IPS-20b (cell line): ENCODE measurements around the gene FBXW2.
"Not testable (repeated sequence)": the region's sequence is repeated elsewhere in the genome, so short reads cannot be mapped to it uniquely, and the experiment has no call there.

ENCODE experiments used
- H3K27ac ChIP-seq: one replicate; pipeline ENCODE4 v1.5.1; 2013; ENCODE audit warnings: low read length
- H3K27me3 ChIP-seq: 2 replicates; pipeline ENCODE4 v1.6.1; 2013; ENCODE audit warnings: mild to moderate bottlenecking, low read length, inconsistent platforms; ENCODE audit not compliant: insufficient read depth
- H3K36me3 ChIP-seq: 2 replicates; pipeline ENCODE4 v1.6.1; 2013; ENCODE audit warnings: low read depth, mild to moderate bottlenecking, inconsistent platforms, low read length, moderate library complexity; ENCODE audit not compliant: insufficient read depth
- H3K4me1 ChIP-seq: 2 replicates; pipeline ENCODE4 v1.6.1; 2013; ENCODE audit warnings: mild to moderate bottlenecking, control low read depth, inconsistent platforms, low read length, moderate library complexity; ENCODE audit not compliant: insufficient read depth
- H3K4me3 ChIP-seq: 2 replicates; pipeline ENCODE4 v1.5.1; 2013; ENCODE audit warnings: mild to moderate bottlenecking, low read length, inconsistent platforms
- H3K9ac ChIP-seq: 2 replicates; pipeline ENCODE4 v1.6.1; 2013; ENCODE audit warnings: low read depth, mild to moderate bottlenecking, inconsistent platforms, low read length, moderate library complexity
- H3K9me3 ChIP-seq: 2 replicates; pipeline ENCODE4 v1.6.1; 2013; ENCODE audit warnings: mild to moderate bottlenecking, low read depth, low read length, inconsistent platforms; ENCODE audit not compliant: insufficient read depth

Gene FBXW2

DNA sequence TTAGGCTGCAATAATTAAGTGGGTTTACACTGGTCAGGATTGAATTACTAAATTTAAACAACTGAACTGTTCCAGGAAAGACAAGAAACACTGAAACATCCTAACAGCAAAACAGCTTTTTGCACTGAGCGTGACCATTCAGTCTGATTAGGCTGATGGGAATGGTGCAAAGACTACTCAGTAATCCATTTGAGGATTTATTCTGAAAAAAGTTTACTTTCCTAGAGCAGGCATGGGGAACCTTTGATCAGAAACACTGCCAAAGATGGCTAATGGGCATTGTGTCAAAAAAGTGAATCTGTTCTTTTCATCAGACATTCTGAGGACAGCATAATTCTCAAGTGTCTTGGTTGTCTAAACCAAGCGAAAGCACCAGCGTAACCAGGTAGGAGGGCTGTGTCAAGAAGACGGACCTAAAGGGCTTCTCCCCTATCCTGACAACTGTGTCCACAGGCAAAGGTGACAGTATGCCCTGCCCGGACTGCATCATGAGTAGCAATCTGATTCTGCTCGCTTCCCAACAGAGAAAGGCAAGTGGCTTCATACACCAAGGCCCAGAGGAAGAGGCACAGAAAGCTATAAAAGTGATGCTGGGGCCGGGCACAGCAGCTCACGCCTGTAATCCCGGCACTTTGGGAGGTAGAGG lies 33.3 kb downstream of the FBXW2 start:
- H3K27ac ChIP-seq, result no peak overlapping the region
- peaks cover 70% of the 10 kb centered on the region for H3K36me3 ChIP-seq
- no peak overlapping the region for H3K9ac ChIP-seq
- no peaks in the 10 kb centered on the region for H3K4me1 ChIP-seq
- no peaks in the 10 kb centered on the region for H3K9me3 ChIP-seq
- no peaks in the 10 kb centered on the region for H3K27me3 ChIP-seq
- no peak overlapping the region for H3K4me3 ChIP-seq

DNA sequence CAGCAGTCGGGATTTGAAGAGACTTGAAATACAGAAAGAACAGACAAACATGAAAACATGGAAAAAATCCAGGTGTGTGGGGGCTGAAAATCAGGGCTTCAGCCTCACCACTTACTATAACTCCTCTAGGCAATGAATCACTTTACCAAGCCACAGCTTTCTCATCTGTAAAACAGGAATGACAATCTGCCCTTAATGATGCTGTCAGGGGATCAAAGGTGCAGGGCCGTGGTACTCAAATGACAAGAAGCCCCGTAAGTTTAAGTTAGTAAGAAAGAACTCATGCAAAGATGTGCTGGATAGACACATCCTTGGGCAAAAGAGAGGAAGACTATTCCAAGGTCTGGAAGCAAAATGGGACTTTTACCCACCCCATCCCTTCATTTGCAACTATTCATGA lies 34.7 kb downstream of the FBXW2 start:
- Histone ChIP-seq H3K27ac (no peak overlapping the region), H3K9me3 (no peaks in the 10 kb centered on the region), H3K4me1 (no peaks in the 10 kb centered on the region)

DNA sequence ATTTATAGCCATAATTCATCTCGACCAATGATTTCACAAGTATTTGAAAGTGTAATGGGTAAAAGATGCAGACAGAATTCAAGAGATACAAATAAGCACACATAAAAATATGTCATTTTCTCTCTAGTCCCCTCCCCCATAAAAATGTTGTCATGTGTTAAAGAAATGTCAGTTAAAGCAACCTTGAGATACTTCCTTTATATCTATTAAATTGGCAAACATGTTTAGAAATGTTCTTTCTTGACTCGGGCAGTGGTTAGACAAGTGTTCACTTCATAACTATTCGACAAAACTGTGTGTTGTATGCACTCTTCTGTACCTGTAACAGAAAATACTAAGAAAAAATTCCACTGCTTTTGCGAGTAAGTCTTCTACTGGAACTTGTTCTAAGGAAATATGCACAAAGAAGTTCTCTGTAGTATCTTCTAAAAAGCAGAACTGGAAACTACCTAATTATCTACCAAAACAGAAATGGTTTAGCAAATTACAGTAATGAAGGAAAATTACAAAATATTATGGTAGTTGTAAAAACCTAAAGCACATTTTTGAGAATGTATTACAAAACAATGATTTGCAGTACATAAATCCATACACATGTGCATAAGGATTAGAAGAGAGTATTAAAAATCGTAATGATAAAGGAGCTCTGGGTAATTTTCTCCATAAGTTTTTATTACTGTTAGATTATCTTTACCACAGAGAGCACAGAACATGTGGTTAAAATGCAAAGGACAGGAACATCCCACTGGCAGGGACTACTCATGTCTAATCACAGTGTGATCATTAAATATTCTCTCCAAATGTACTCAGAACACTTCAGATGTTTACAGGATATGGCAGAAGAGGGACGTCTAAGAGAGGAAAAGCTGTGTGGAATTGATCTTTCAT lies 35.9 kb downstream of the FBXW2 start:
- no peaks in the 10 kb centered on the region for H3K9me3 ChIP-seq
- no peaks in the 10 kb centered on the region for H3K4me1 ChIP-seq
- no peak overlapping the region for H3K27ac ChIP-seq
- peaks cover 43% of the 10 kb centered on the region for H3K36me3 ChIP-seq
- no peak overlapping the region for H3K4me3 ChIP-seq
- H3K9ac ChIP-seq, result no peak overlapping the region
- H3K27me3 ChIP-seq, result no peaks in the 10 kb centered on the region

More for the DNA sequence above, 34.7 kb downstream of the FBXW2 start:
- Histone ChIP-seq H3K9ac (no peak overlapping the region), H3K27me3 (no peaks in the 10 kb centered on the region), H3K4me3 (no peak overlapping the region), H3K36me3 (peaks cover 56% of the 10 kb centered on the region)

DNA sequence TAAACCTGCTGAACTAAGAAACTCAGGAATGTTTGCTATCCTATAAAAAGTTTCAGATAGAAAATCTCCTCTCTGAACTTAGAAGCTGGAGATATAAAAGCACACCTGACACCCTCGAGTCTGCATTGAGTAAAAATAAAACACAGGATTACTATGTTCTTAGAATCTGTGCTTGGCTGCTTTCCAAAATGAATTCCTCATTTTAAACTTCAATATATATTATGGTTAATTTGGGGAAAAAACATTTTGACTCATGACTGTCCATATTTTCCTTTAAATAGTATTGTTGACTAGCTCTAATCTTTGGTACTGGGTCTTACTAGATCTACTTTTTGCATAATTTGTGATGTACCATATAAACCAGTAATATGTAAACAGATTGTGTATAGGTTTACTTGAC lies 36.7 kb downstream of the FBXW2 start:
- no peaks in the 10 kb centered on the region for H3K4me1 ChIP-seq
- H3K27me3 ChIP-seq, result no peaks in the 10 kb centered on the region
- H3K9ac ChIP-seq, result no peak overlapping the region
- no peaks in the 10 kb centered on the region for H3K9me3 ChIP-seq
- peaks cover 38% of the 10 kb centered on the region; the same call in 1 of the 2 replicates for H3K36me3 ChIP-seq
- no peak overlapping the region for H3K4me3 ChIP-seq
- H3K27ac ChIP-seq, result no peak overlapping the region

DNA sequence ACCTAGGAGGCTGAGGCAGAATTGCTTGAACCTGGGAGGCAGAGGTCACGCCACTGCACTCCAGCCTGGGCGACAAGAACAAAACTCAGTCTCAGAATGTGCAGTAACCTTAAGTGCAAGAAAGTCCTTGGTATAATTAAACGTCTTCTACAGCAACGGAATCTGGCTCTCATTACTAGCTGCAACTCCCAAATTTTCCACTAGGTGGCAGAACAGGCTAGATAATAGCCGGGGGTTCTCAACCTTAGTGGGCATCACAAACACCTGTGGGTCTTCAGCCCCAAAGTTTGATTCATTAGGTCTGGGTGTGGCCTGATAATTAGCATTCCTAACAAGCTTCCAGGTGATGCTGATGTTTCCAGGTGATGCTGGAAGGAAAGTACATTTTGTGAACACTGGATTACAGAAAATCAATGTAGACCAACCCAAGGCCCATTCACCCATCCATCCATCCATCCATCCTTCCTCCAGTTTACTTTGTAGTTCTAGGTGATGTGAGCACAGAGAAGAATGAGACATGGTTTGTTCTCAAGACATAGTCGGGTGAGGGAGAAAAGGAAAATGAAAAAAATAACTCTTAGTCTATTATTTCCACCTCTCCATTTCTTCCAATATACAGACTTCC lies 37.3 kb downstream of the FBXW2 start:
- no peak overlapping the region for H3K27ac ChIP-seq
- H3K9ac ChIP-seq, result no peak overlapping the region
- no peaks in the 10 kb centered on the region for H3K9me3 ChIP-seq
- H3K27me3 ChIP-seq, result no peaks in the 10 kb centered on the region
- H3K4me1 ChIP-seq, result no peaks in the 10 kb centered on the region
- H3K4me3 ChIP-seq, result no peak overlapping the region
- H3K36me3 ChIP-seq, result peaks cover 32% of the 10 kb centered on the region; the same call in 1 of the 2 replicates

DNA sequence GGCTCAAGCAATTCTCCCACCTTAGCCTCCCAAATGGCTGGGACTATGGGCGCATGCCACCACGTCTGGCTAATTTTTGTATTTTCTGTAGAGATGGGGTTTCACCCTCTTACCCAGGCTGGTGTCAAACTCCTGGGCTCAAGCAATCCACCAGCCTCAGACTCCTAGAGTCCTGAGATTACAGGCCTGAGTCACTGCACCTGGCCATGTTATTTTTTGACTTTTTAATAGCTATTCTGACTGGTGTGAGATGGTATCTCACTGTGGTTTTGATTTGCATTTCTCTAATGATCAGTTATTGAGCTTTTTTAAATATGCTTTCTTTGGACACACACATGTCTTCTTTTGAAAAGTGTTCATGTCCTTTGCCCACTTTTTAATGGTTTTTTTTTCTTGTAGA lies 38.2 kb downstream of the FBXW2 start:
- Histone ChIP-seq H3K36me3 (peaks cover 24% of the 10 kb centered on the region; the same call in 1 of the 2 replicates), H3K27ac (no peak overlapping the region), H3K4me1 (no peaks in the 10 kb centered on the region), H3K27me3 (no peaks in the 10 kb centered on the region), H3K9ac (no peak overlapping the region), H3K4me3 (no peak overlapping the region), H3K9me3 (no peaks in the 10 kb centered on the region)

DNA sequence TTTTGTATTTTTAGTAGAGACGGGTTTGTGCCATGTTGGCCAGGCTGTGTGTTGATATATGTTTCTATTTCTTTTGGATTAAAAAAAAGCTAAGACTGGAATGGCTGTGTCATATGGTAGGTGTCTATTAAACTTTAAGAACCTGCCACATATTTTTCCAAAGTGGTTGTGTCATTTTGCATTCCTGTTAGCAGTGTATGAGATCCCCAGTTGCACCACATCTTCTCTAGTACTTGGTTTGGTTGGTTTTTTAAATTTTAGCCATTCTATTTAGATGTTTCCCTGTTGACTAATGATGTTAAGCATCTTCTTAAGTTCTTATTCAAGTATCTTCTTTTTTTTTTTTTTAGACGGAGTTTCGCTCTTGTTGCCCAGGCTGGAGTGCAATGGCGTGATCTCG lies 42.8 kb downstream of the FBXW2 start:
- no peak overlapping the region for H3K27ac ChIP-seq
- H3K36me3 ChIP-seq, result no peaks in the 10 kb centered on the region
- H3K9ac ChIP-seq, result no peak overlapping the region
- no peaks in the 10 kb centered on the region for H3K4me1 ChIP-seq
- no peaks in the 10 kb centered on the region for H3K9me3 ChIP-seq
- no peaks in the 10 kb centered on the region for H3K27me3 ChIP-seq
- H3K4me3 ChIP-seq, result no peak overlapping the region

DNA sequence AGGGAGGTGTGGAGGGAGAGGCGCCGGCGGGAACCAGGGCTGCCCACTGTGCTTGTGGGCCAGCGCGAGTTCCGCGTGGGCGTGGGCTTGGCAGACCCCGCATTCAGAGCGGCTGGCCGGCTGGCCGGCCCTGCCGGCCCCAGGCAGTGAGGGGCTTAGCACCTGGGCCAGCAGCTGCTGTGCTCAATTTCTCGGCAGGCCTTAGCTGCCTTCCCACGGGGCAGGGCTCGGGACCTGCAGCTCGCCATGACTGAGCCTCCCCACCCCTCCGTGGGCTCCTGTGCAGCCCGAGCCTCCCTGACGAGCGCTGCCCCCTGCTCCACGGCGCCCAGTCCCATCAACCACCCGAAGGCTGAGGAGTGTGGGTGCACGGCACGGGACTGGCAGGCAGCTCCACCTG lies 46.9 kb downstream of the FBXW2 start:
- H3K9me3 ChIP-seq, H3K27ac ChIP-seq, H3K36me3 ChIP-seq, H3K4me3 ChIP-seq, H3K9ac ChIP-seq, H3K27me3 ChIP-seq, H3K4me1 ChIP-seq: not testable (repeated sequence)

DNA sequence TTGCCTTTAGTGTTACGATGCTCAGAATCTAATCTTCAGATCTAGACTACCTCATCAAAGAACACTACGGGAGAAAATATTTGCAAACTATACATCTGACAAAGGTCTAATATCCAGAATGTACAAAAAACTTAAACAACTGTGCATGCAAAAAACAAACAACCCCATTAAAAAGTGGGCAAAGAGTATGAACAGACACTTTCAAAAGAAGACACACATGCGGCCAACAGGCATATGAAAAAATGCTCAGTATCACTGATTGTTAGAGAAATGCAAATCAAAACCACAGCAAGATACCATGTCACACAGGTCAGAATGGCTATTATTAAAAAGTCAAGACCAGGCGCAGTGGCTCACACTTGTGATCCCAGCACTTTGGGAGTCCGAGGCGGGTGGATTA lies 47.9 kb downstream of the FBXW2 start:
- Histone ChIP-seq H3K9me3 (no peaks in the 10 kb centered on the region), H3K4me3 (no peak overlapping the region), H3K4me1 (no peaks in the 10 kb centered on the region), H3K27me3 (no peaks in the 10 kb centered on the region), H3K27ac (no peak overlapping the region), H3K36me3 (no peaks in the 10 kb centered on the region), H3K9ac (no peak overlapping the region)

DNA sequence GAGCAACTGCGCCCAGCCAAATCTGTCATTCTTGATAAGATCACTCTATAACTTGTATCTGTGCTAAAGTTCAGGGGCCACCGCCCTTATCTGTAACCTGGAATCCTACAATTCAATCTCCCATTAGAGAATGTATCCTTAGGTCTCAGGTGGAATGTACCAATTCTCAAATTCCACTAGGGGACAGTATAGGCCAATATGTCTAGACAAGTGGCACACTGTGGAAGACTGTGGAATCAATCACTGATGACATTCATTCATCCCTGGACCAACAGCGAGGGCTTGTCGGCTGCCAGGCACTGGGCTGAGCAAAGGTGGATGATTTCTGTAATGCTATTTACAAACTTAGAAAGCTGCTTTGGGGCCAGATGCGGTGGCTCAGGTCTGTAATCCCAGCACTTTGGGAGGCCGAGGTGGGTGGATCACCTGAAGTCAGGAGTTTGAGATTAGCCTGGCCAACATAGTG lies 50.2 kb downstream of the FBXW2 start:
- Histone ChIP-seq H3K9me3 (no peaks in the 10 kb centered on the region), H3K9ac (no peak overlapping the region), H3K27ac (no peak overlapping the region), H3K4me1 (no peaks in the 10 kb centered on the region), H3K36me3 (no peaks in the 10 kb centered on the region), H3K4me3 (no peak overlapping the region), H3K27me3 (no peaks in the 10 kb centered on the region)

DNA sequence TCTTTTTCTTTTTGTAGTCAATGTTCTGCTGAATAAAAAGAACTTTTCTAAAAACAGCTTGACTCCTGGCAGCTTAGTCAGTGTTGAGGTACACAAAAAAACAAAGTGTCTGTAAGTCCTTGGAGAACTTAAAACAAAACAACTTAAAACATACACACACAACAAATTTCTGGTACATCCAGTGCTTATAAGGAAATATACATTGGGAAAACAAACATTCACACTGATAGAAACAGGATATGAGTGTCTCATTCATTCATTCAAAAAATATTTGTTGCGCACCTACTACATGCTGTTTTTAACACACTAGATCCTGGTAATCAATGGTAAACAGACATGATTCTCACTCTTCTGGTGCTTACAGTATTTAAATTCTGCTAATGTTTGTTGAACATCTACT lies 51.5 kb downstream of the FBXW2 start:
- H3K4me3 ChIP-seq, result no peak overlapping the region
- no peaks in the 10 kb centered on the region for H3K9me3 ChIP-seq
- H3K4me1 ChIP-seq, result no peaks in the 10 kb centered on the region
- no peaks in the 10 kb centered on the region for H3K27me3 ChIP-seq
- H3K9ac ChIP-seq, result no peak overlapping the region
- H3K27ac ChIP-seq, result no peak overlapping the region
- no peaks in the 10 kb centered on the region for H3K36me3 ChIP-seq

DNA sequence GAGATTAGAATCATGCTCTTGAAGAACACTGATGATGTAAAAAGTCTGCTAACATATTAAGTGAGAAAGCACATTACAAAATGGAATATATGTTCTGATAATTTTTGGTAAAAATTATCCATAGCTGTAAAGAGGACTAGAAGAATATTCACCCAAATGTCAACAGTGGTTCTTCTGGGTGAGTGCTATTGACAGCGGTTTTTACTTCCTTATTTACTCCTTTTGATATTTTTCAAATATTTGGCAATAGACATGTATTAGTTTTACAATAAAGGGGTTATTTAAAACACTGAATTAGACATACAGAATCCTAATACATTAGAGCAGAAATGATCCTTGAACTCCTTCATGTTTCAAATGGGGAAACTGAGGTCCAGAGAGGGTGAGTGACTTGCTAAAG lies 52.0 kb downstream of the FBXW2 start:
- H3K36me3 ChIP-seq, result no peaks in the 10 kb centered on the region
- H3K4me3 ChIP-seq, result no peak overlapping the region
- no peak overlapping the region for H3K27ac ChIP-seq
- no peak overlapping the region for H3K9ac ChIP-seq
- H3K9me3 ChIP-seq, result no peaks in the 10 kb centered on the region
- no peaks in the 10 kb centered on the region for H3K4me1 ChIP-seq
- no peaks in the 10 kb centered on the region for H3K27me3 ChIP-seq
